PC-3 (cell line): Measurements from ENCODE around the gene PFKFB3. TPM values are rescaled to one million over a fixed set of nuclear protein-coding genes. Genes with fewer than 3 reads are reported as not detected.

ENCODE experiments used
- ATAC-seq: fragments of 200-7000 bp; cut with Tn5 transposase; 2 replicates; pipeline ENCODE4 v1.9.1; 2020; ENCODE audit warnings: mild to moderate bottlenecking, moderate library complexity
- BruUV-seq: library from RNA; stranded (reverse); fragments of 400-500 nt; replicated peaks from 2 replicates; lab custom pipeline; 2021; lab: Mats Ljungman, UMichigan
- CTCF ChIA-PET: fragments of 300-600 bp; sonication (Branson Sonifier 250); formaldehyde crosslinking; loops from one replicate; lab custom pipeline; 2022; ENCODE audit warnings: antibody characterized with exemption; lab: Charles Lee
- POLR2A ChIA-PET: fragments of 300-600 bp; sonication (Branson Sonifier 250); formaldehyde crosslinking; loops from one replicate; lab custom pipeline; 2022; ENCODE audit warnings: antibody characterized with exemption; ENCODE audit not compliant: unreplicated experiment; lab: Charles Lee
- DNase-seq: peaks from one replicate; pipeline ENCODE4 v3.0.0-alpha.2; 2015
- H2AFZ ChIP-seq: fragments of 300-600 bp; sonication (generic); 2 replicates; pipeline ENCODE4 v1.6.0; 2016; ENCODE audit warnings: antibody characterized with exemption, low read length
- H3F3A ChIP-seq: fragments of 300-600 bp; sonication (generic); one replicate; pipeline ENCODE4 v1.6.0; 2017; ENCODE audit warnings: antibody characterized with exemption, low read length, control low read depth, mild to moderate bottlenecking; ENCODE audit not compliant: unreplicated experiment
- H3K27ac ChIP-seq: fragments of 300-600 bp; sonication (generic); 2 replicates; pipeline ENCODE4 v1.5.1; 2016; ENCODE audit warnings: mild to moderate bottlenecking, low read length
- H3K27me3 ChIP-seq: fragments of 300-600 bp; sonication (generic); 2 replicates; pipeline ENCODE4 v1.6.1; 2016; ENCODE audit warnings: low read length, mixed read lengths
- H3K36me3 ChIP-seq: fragments of 300-600 bp; sonication (generic); 2 replicates; pipeline ENCODE4 v1.6.1; 2016; ENCODE audit warnings: low read depth, mixed run types, low read length, mixed read lengths
- H3K4me1 ChIP-seq: fragments of 300-600 bp; sonication (generic); 2 replicates; pipeline ENCODE4 v1.5.1; 2016; ENCODE audit warnings: low read length; ENCODE audit not compliant: insufficient read depth
- H3K4me2 ChIP-seq: fragments of 300-600 bp; sonication (generic); 2 replicates; pipeline ENCODE4 v1.6.0; 2016; ENCODE audit warnings: low read length
- H3K4me3 ChIP-seq: fragments of 300-600 bp; sonication (generic); 2 replicates; pipeline ENCODE4 v1.5.1; 2016; ENCODE audit warnings: mild to moderate bottlenecking, low read length, mixed read lengths
- H3K79me2 ChIP-seq: fragments of 300-600 bp; sonication (generic); 2 replicates; pipeline ENCODE4 v1.6.1; 2017; ENCODE audit warnings: low read length, mixed read lengths
- H3K9ac ChIP-seq: fragments of 300-600 bp; sonication (generic); 2 replicates; pipeline ENCODE4 v1.6.0; 2016; ENCODE audit warnings: mild to moderate bottlenecking, low read length
- H3K9me2 ChIP-seq: fragments of 300-600 bp; sonication (generic); replicated peaks from 2 replicates; pipeline ENCODE4 v1.6.1; 2016; ENCODE audit warnings: mixed run types, low read length, mixed read lengths
- H3K9me3 ChIP-seq: fragments of 300-600 bp; sonication (generic); 2 replicates; pipeline ENCODE4 v1.6.1; 2016; ENCODE audit warnings: low read length, mixed read lengths
- H4K20me1 ChIP-seq: fragments of 300-600 bp; sonication (generic); 2 replicates; pipeline ENCODE4 v1.6.1; 2016; ENCODE audit warnings: low read length, mixed read lengths
- EZH2 ChIP-seq: fragments of 300-600 bp; sonication (generic); IDR thresholded peaks from one replicate; pipeline ENCODE4 v1.6.1; 2017; ENCODE audit warnings: antibody characterized with exemption, mild to moderate bottlenecking, low read length; ENCODE audit not compliant: unreplicated experiment
- EZH2phosphoT487 ChIP-seq: fragments of 300-600 bp; sonication (generic); IDR thresholded peaks from 2 replicates; pipeline ENCODE4 v1.6.1; 2018; ENCODE audit warnings: mild to moderate bottlenecking, antibody characterized with exemption, low read length, borderline replicate concordance
- intact Hi-C: fragments of 100-400 bp; cut with micrococcal nuclease; formaldehyde crosslinking; loops from 2 replicates; pipeline ENCODE4 v1.9.0; 2023
- total RNA-seq: library from RNA; depleted of rRNA; stranded (reverse); fragments of >200 nt; gene quantifications from 2 replicates; pipeline ENCODE4 v1.2.3, GENCODE V29; 2014
- TF ChIP-seq, protein P1 (sequence below): fragments of 300-600 bp; sonication (generic); conservative IDR thresholded peaks from 2 replicates; pipeline ENCODE4 v1.5.1; 2017; ENCODE audit warnings: antibody characterized with exemption, low read depth, mild to moderate bottlenecking, low read length

The PFKFB3 gene
- total RNA-seq, 1 experiment from 2014 or later: 19.5 TPM

DNA sequence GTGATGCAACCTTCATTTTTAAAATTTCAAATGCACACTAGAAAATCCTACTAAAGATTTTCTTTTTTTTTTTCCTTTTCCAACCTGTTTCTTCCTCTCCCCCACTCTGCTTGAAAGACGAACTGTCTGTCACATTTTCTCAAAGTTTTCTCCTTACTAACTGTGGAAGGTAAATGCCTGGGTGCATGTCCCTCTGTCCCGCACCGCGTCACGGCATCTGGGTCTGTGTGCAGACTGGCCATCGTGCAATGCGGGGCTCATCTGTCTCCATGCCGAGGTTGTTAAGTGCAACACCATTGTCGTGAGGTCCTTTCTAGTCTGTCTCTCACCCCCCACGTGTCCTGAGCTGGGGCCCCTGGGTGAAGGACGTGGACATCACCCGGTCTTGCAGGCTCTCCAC is 28.4 kb downstream of the PFKFB3 start:
- no peak overlapping the region for H3K4me2 ChIP-seq
- DNase-seq: no peak
- no peak overlapping the region for H3K27ac ChIP-seq
- ChIA-PET POLR2A (no interaction called here), CTCF (no interaction called here)
- no peak overlapping the region for H2AFZ ChIP-seq
- H3K9me3 ChIP-seq: no peaks in the 10 kb centered on the region
- H3K9me2 ChIP-seq: no peaks in the 10 kb centered on the region
- no peak for ATAC-seq
- TF ChIP-seq EZH2phosphoT487: no peak
- TF ChIP-seq, protein P1, sequence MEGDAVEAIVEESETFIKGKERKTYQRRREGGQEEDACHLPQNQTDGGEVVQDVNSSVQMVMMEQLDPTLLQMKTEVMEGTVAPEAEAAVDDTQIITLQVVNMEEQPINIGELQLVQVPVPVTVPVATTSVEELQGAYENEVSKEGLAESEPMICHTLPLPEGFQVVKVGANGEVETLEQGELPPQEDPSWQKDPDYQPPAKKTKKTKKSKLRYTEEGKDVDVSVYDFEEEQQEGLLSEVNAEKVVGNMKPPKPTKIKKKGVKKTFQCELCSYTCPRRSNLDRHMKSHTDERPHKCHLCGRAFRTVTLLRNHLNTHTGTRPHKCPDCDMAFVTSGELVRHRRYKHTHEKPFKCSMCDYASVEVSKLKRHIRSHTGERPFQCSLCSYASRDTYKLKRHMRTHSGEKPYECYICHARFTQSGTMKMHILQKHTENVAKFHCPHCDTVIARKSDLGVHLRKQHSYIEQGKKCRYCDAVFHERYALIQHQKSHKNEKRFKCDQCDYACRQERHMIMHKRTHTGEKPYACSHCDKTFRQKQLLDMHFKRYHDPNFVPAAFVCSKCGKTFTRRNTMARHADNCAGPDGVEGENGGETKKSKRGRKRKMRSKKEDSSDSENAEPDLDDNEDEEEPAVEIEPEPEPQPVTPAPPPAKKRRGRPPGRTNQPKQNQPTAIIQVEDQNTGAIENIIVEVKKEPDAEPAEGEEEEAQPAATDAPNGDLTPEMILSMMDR: no peak
- TF ChIP-seq EZH2: no peak
- H3F3A ChIP-seq: no peaks in the 10 kb centered on the region
- H3K27me3 ChIP-seq: no peaks in the 10 kb centered on the region
- no peak overlapping the region for H3K4me3 ChIP-seq
- no peaks in the 10 kb centered on the region for H3K79me2 ChIP-seq
- H4K20me1 ChIP-seq: no peaks in the 10 kb centered on the region
- H3K36me3 ChIP-seq: no peaks in the 10 kb centered on the region; the same call in 1 of the 2 replicates
- no TSS peak for BruUV-seq
- intact Hi-C loops: no loop called here
- H3K9ac ChIP-seq: no peak overlapping the region
- H3K4me1 ChIP-seq: no peaks in the 10 kb centered on the region

GRCh38 chr10:6231730-6232129 is 29.0 kb downstream of the PFKFB3 start:
- Histone ChIP-seq H2AFZ (no peak overlapping the region), H3K4me1 (no peaks in the 10 kb centered on the region), H3K27ac (no peak overlapping the region), H3K9me3 (no peaks in the 10 kb centered on the region), H3K4me2 (no peak overlapping the region), H3K27me3 (no peaks in the 10 kb centered on the region), H3K79me2 (no peaks in the 10 kb centered on the region), H3K9ac (no peak overlapping the region), H3K9me2 (no peaks in the 10 kb centered on the region), H3F3A (no peaks in the 10 kb centered on the region), H3K4me3 (no peak overlapping the region), H3K36me3 (no peaks in the 10 kb centered on the region; the same call in 1 of the 2 replicates), H4K20me1 (no peaks in the 10 kb centered on the region)
- CTCF ChIA-PET: no interaction called here
- intact Hi-C loops: no loop called here
- BruUV-seq: no TSS peak
- DNase-seq (no peak), ATAC-seq (no peak)
- TF ChIP-seq, protein P1: no peak
- TF ChIP-seq EZH2 (no peak), EZH2phosphoT487 (no peak)
- POLR2A ChIA-PET: no interaction called here

GRCh38 chr10:6232225-6232807 is 29.6 kb downstream of the PFKFB3 start:
- Histone ChIP-seq H3K9ac (no peak overlapping the region), H3F3A (no peaks in the 10 kb centered on the region), H3K27ac (no peak overlapping the region), H3K9me2 (no peaks in the 10 kb centered on the region), H3K9me3 (no peaks in the 10 kb centered on the region), H2AFZ (no peak overlapping the region), H3K27me3 (no peaks in the 10 kb centered on the region), H4K20me1 (no peaks in the 10 kb centered on the region), H3K4me1 (no peaks in the 10 kb centered on the region), H3K4me3 (no peak overlapping the region), H3K4me2 (no peak overlapping the region), H3K36me3 (no peaks in the 10 kb centered on the region; the same call in 1 of the 2 replicates), H3K79me2 (no peaks in the 10 kb centered on the region)
- intact Hi-C loops: no loop called here
- no TSS peak for BruUV-seq
- no peak for TF ChIP-seq EZH2
- TF ChIP-seq, protein P1: no peak
- no peak for TF ChIP-seq EZH2phosphoT487
- POLR2A ChIA-PET: no interaction called here
- ATAC-seq (no peak), DNase-seq (no peak)
- CTCF ChIA-PET: no interaction called here
